ENCODE measurements around the gene PSMD8.
"Not testable (repeated sequence)": the region's sequence is repeated elsewhere in the genome, so short reads cannot be mapped to it uniquely, and the experiment has no call there.

PSMD8 gene

GRCh38 chr19:38412961-38413360, 38.6 kb downstream of the PSMD8 start:
- no peak for DNase-seq

DNA sequence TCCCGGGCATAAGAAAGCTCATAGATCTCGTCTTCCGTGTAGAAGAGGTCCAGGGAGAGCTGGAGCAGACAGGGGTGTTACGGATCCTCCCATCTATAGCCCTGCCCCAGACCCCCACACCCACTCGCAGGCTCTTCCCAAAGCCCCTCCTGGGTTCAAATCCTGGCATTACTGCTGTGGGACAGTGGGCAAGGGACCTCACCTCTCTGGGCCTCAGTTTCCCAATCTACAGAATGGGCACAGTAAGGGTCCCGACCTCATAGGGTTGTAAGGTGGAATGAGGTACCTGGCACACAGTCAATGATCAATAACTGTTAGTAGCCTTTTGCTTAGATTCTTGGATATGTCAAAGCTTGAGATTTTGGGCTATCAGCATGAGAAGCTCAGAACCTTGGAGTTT, 39.0 kb downstream of the PSMD8 start:
- no peak for DNase-seq

- no peak for DNase-seq
Measured at GRCh38 chr19:38417146-38417543, 42.8 kb downstream of the PSMD8 start.

DNA sequence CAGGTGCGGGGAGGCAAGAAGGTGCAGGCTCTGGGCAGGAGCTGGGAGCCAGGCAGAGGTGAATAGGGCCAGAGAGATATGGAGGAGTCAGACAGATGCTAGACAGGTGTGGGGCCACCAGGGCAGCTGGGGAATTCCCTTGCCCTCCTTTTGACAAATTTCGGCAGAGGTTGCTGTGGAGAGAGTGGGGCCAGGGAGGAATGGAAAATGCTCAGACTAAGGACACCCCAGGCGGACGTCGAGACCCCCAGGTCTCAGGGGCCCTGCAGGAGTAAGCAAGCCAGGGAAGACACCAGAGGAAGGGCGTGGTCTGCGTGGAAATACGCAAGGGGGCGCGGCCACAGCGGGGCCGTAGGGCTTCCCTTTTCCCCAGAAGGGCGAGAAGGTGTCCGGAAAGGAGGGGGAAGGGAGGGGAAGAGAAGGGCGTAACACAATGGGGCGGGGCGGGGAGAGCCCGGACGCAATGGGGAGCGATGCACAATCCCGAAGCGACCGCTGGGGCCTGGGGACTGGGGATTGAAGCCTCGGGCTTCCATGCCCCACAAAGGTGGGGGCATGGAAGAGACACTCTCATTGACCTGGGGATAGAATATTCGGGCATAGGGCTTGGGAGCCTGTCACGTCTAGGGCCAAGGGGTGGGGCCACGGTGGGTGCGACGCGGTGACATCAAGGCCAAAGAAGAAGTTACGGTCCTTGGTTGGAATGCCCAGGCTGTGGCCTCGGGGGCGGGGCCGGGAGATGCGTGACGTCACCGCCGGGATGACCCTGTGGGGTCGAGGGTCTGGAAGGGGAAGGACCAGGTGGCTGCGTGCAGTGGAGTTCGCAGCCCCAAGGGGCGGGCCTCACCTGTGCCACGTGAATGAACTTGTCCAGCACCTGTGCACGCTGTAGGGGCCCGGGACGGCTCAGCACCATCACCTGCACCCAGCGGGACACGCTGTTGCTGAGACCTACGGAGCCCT, 43.5 kb downstream of the PSMD8 start:
- peak; percentile 34 for DNase-seq

GRCh38 chr19:38420935-38421334, 46.6 kb downstream of the PSMD8 start:
- DNase-seq = no peak

DNA sequence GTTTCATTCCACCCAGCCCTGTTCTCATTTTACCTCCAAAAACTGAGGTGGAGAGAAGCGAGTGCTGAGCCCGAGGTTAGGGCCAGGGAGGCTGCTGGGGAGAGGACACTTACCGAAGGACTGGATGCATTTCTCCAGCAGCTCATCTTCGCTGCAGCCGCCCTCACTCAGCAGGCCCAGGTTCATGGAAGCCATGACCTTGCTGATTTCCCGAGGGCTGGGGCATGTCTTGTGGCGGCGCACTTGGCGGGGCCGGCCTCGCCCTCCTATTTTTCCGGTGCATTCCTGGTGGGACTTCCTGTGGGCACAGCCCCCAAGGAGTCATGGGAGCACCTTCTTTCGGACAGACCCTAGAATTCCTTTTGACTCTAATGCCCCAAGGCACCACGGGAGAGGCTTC, 47.5 kb downstream of the PSMD8 start:
- DNase-seq = no peak

GRCh38 chr19:38422438-38422837, 48.1 kb downstream of the PSMD8 start:
- no peak for DNase-seq

- DNase-seq = no peak
Measured at GRCh38 chr19:38424272-38424671, 49.9 kb downstream of the PSMD8 start.

GRCh38 chr19:38425222-38425809, 50.9 kb downstream of the PSMD8 start:
- no peak for DNase-seq

GRCh38 chr19:38425810-38426466, 51.6 kb downstream of the PSMD8 start, which contains the start of gene RASGRP4:
Gene RASGRP4 (minus strand): TSS chr19:38426219. CDS start chr19:38426091, 128 bp downstream.
- no peak for DNase-seq

DNA sequence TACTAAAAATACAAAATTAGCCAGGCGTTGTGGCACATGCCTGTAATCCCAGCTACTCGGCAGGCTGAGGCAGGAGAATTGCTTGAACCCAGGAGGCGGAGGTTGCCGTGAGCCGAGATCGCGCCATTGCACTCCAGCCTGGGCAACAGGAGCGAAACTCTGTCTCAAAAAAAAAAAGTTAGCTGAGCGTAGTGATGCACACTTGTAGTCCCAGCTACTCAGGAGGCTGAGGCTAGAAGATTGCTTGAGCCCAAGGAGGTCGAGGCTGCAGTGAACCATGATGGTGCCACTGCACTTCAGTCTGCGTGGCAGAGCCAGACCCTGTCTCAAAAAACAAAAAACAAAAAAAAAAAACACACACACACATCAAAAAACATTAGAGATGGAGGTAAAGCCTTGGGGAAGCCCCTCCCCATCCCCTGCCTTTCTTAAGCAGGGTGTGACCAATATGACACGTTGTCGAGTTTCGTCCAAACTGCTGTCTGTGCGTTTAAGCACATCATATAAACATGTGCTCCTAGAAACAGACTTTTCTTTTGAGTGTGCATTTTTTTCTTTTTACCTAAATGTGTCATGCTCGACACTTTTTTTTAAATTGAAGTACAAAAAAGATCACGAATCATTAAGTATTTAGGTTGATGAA, 52.8 kb downstream of the PSMD8 start:
- not testable (repeated sequence) for DNase-seq

DNA sequence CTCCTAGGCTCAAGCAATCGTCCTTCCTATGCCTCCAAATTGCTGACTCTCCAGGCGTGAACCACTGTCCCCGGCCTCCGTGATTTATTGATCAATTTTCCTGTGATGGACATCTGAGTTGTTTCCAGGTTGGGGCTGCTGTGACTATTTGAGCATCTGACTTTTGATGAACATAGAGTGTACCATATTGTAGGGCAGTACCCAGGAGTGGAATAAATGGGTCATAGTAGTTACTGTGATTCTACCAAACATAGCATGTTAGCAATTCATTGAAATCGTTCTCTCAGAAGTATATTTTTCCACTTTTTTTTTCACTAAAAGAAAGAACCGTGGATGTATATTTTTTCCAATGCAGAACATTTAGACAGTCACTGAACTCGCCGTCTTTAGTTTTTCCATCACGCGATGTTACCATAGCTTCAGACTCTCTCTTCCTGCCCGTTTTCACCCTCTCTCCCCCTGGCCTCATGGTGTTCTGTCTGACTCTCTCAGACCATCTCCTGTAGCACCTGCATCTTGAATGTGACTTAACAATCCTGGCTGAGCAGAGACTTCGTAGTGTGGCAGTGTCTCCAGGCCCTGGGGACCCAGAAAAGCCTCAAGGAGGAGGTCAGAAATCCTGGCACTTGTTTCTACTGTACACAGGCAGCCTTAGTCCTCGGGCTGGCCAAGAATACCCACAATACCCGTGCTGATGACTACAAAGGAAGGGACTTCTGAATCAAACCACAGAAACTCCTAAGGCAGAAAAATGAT, 54.9 kb downstream of the PSMD8 start:
- DNase-seq = no peak

GRCh38 chr19:38429811-38430156, 55.4 kb downstream of the PSMD8 start:
- no peak for DNase-seq

DNA sequence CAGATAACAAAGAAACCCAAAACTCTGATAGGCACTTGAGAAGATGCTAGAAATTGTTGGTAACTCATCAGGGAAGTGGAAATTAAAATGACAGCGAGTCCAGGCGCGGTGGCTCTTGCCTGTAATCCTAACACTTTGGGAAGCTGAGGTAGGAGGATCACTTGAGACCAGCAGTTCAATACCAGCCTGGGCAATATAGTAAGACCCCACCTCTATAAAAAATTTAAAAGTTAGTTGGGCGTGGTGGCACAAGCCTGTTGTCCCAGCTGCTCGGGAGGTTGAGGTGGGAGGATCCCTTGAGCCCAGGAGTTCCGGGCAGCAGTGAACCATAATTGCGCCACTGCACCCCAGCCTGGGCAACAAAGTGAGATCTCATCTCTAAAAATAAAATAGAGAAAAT, 56.6 kb downstream of the PSMD8 start:
- no peak for DNase-seq

DNA sequence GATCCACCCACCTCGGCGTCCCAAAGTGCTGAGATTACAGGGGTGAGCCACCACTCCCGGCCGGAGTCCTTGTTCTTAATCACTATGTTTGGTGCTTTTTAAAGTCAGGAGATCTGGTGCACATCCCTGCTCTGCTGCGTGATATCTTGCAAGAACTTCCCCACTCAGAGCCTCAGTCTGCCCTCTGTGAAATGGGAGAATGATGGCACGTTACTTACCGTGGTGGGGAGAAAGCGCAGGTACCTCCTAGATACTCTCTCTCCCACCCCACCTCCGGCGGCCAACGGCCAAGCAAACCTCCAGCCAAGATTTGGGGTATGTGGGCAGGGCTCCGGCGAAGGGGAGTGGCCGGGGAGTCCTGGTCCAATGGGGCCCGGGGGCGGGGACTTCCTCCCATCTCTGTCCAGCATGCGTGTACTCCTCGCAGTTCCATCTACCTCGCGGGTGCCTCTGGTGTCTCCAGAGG, 58.9 kb downstream of the PSMD8 start, which contains the start of gene RYR1:
RYR1 (plus strand) TSS at position 424 of the 466 bp plus-strand sequence. CDS start 139 bp downstream, outside the sequence.
- DNase-seq = no peak
